Activated B cell treated with CpG ODN at 0.5 μM for 24 hours (primary cell): Measurements from ENCODE around the gene LTB4R2. TPM values are rescaled to one million over a fixed set of nuclear protein-coding genes. Genes with fewer than 3 reads are reported as not detected.

Experiments
- ATAC-seq: fragments of 200-7000 bp; cut with Tn5 transposase; one replicate; pipeline ENCODE4 v1.10.0; 2021; ENCODE audit warnings: low read depth, mild to moderate bottlenecking, moderate library complexity
- CTCF ChIA-PET: fragments of 350-600 bp; sonication (Branson Sonifier 250); formaldehyde crosslinking; loops from one replicate; lab custom pipeline; 2021; ENCODE audit warnings: antibody characterized with exemption; lab: Charles Lee
- POLR2A ChIA-PET: fragments of 350-600 bp; sonication (Branson Sonifier 250); formaldehyde crosslinking; loops from one replicate; lab custom pipeline; 2021; ENCODE audit warnings: antibody characterized with exemption; lab: Charles Lee
- DNase-seq: peaks from one replicate; pipeline ENCODE4 v3.0.0; 2022
- H3K27ac Mint-ChIP-seq: one replicate; pipeline ENCODE4 v1.8.0; 2020; ENCODE audit warnings: mixed read lengths
- H3K27me3 Mint-ChIP-seq: one replicate; pipeline ENCODE4 v1.8.0; 2021; ENCODE audit warnings: mixed read lengths
- H3K36me3 Mint-ChIP-seq: one replicate; pipeline ENCODE4 v1.8.0; 2021; ENCODE audit warnings: low read depth, mixed read lengths
- H3K4me1 Mint-ChIP-seq: one replicate; pipeline ENCODE4 v1.8.0; 2021; ENCODE audit warnings: mixed read lengths
- H3K4me3 Mint-ChIP-seq: one replicate; pipeline ENCODE4 v1.8.0; 2020; ENCODE audit warnings: mild to moderate bottlenecking, mixed read lengths
- H3K9me3 Mint-ChIP-seq: one replicate; pipeline ENCODE4 v1.8.0; 2020; ENCODE audit warnings: mixed read lengths
- CTCF ChIP-seq: fragments of 200-600 bp; IDR thresholded peaks from one replicate; pipeline ENCODE4 v1.8.0; 2022; ENCODE audit warnings: antibody characterized with exemption, mild to moderate bottlenecking
- intact Hi-C: fragments of 100-400 bp; cut with micrococcal nuclease; formaldehyde crosslinking; loops from one replicate; pipeline ENCODE4 v1.15.1; 2024
- total RNA-seq: library from RNA; stranded (reverse); gene quantifications from 2 replicates; pipeline ENCODE4 v1.2.3, GENCODE V29; 2022

The LTB4R2 gene
- total RNA-seq, 1 donor from 2014 or later: 9.1 TPM

DNA sequence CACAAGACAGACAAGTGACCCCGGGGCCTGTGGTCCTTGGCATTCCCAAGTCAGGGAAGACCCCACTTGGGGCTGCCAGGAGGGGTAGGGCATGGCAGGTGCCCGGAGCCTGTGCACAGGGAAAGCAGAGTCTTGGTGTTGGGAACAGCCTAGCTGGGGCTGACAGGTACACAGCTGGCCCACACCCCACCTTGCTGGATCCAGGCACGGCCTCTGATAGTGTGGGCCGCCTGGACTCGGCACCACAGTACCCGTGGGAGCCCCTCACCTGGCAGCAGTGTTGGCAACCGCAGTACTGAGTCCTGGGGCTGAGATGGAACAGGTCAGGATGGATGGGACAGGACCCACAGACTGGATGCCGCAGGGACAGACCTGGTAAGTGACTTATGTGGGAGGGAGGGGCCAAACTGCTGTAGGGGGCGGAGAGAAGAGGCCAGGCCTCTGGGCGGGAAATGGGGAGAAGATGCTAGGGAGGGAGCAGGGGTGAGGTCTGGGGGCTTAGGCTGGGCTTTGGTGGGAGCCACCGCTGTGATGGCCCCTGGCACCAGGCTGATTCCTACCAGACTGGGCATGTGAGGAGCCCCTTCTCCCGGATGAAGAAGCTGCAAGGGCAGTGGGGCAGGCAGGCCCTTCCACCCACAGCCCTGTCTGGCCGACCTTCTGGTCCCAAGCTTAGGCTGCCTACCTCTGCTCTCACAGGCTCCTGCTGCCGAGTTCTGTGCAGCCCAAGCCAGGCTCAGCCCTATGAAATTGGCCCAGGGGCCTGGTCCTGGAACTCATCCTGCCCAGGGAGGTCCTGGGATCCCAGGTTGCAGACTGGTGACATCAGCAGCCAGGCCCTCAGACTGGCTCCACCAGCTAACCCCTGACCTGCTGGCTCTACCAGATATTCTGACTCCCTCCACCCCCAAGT lies 46.9 kb upstream of the LTB4R2 start, which contains the start of gene TGM1:
Gene TGM1, minus strand, starts transcription at position 357 of the 913 bp plus-strand sequence. CDS start 825 bp downstream, outside the sequence.
- Mint-ChIP-seq H3K4me3 (no peak within 1 kb of the TSS), H3K27ac (no peak within 1 kb of the TSS), H3K9me3 (no peaks in the 10 kb centered on the region), H3K36me3 (peaks cover 43% of the 10 kb centered on the region), H3K4me1 (no peaks in the 10 kb centered on the region), H3K27me3 (no peaks in the 10 kb centered on the region)
- no peak for TF ChIP-seq CTCF
- DNase-seq (no peak), ATAC-seq (no peak)
- ChIA-PET POLR2A (interaction anchor here (0.6 to 1.8 kb wide), 2 partner anchors 8 to 16 kb away, joined by 4 to 7 read pairs; partner anchors contain the start of gene RABGGTA), CTCF (no interaction called here)
- intact Hi-C loops: no loop called here

GRCh38 chr14:24263848-24264247 lies 46.1 kb upstream of the LTB4R2 start:
- TF ChIP-seq CTCF: no peak
- intact Hi-C loops: no loop called here
- Mint-ChIP-seq H3K27me3 (no peaks in the 10 kb centered on the region), H3K36me3 (peaks cover 48% of the 10 kb centered on the region), H3K4me3 (no peak overlapping the region), H3K27ac (no peak overlapping the region), H3K4me1 (no peaks in the 10 kb centered on the region), H3K9me3 (no peaks in the 10 kb centered on the region)
- POLR2A ChIA-PET: interaction anchor here (0.6 to 1.4 kb wide), 2 partner anchors 17 to 21 kb away, joined by 3 to 4 read pairs; partner anchors contain the start of gene TINF2
- CTCF ChIA-PET: no interaction called here
- ATAC-seq: no peak
- no peak for DNase-seq

GRCh38 chr14:24264298-24264697 lies 45.6 kb upstream of the LTB4R2 start:
- ChIA-PET CTCF (no interaction called here), POLR2A (interaction anchor here (1.4 kb wide), 1 partner anchor 22 kb away, joined by 3 read pairs; the partner anchor contains the start of gene TINF2)
- Mint-ChIP-seq H3K9me3 (no peaks in the 10 kb centered on the region), H3K4me3 (no peak overlapping the region), H3K27ac (no peak overlapping the region), H3K4me1 (peaks cover 2% of the 10 kb centered on the region), H3K27me3 (no peaks in the 10 kb centered on the region), H3K36me3 (peaks cover 52% of the 10 kb centered on the region)
- DNase-seq (no peak), ATAC-seq (no peak)
- intact Hi-C loops: no loop called here
- TF ChIP-seq CTCF: no peak

- ChIA-PET CTCF (no interaction called here), POLR2A (interaction anchor here (9.8 kb wide), 1 partner anchor 24 kb away, joined by 175 read pairs; the partner anchor contains the start of gene TINF2)
- Mint-ChIP-seq H3K9me3 (no peaks in the 10 kb centered on the region), H3K27me3 (no peaks in the 10 kb centered on the region), H3K4me3 (no peak overlapping the region), H3K36me3 (peaks cover 55% of the 10 kb centered on the region), H3K4me1 (peaks cover 17% of the 10 kb centered on the region), H3K27ac (no peak overlapping the region)
- intact Hi-C loops: no loop called here
- no peak for DNase-seq
- TF ChIP-seq CTCF: no peak
- no peak for ATAC-seq
Measured at GRCh38 chr14:24266344-24267244, 43.3 kb upstream of the LTB4R2 start.
